A673 (cell line): ENCODE measurements around the gene BCKDHA.

Experiments used
- EZH2 ChIP-seq: fragments of 200-600 bp; sonication (generic); IDR thresholded peaks from 2 replicates; pipeline ENCODE4 v1.6.1; 2017; ENCODE audit warnings: borderline replicate concordance, low read depth, mild to moderate bottlenecking, mixed read lengths, antibody characterized with exemption, low read length; ENCODE audit not compliant: poor library complexity, severe bottlenecking
- TF ChIP-seq, protein P1 (sequence below): fragments of 300-800, 200-600 bp; sonication (generic); conservative IDR thresholded peaks from 2 replicates; pipeline ENCODE4 v1.5.1; 2017; ENCODE audit warnings: low read depth, mild to moderate bottlenecking, antibody characterized with exemption, low read length, moderate library complexity, mixed read lengths

DNA sequence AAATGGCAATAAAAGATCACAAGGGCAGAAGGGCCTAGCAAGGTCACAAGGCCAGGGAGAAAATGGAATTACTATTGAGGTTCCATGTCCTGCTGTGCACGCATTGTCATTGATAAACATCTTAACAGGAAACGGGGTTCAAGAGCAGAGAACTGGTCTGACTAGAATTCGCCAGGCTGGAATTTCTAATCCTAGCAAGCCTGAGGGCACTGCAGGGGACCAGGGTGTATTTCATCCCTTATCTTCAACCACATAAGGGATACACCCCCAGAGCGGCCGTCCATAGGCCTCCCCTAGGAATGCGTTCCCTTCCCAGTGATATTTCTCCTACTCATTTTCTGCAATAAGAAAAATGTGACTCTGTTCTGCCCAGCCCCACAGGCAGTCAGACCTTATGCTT lies 64.9 kb downstream of the BCKDHA start:
- TF ChIP-seq, protein P1, sequence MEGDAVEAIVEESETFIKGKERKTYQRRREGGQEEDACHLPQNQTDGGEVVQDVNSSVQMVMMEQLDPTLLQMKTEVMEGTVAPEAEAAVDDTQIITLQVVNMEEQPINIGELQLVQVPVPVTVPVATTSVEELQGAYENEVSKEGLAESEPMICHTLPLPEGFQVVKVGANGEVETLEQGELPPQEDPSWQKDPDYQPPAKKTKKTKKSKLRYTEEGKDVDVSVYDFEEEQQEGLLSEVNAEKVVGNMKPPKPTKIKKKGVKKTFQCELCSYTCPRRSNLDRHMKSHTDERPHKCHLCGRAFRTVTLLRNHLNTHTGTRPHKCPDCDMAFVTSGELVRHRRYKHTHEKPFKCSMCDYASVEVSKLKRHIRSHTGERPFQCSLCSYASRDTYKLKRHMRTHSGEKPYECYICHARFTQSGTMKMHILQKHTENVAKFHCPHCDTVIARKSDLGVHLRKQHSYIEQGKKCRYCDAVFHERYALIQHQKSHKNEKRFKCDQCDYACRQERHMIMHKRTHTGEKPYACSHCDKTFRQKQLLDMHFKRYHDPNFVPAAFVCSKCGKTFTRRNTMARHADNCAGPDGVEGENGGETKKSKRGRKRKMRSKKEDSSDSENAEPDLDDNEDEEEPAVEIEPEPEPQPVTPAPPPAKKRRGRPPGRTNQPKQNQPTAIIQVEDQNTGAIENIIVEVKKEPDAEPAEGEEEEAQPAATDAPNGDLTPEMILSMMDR = no peak
- no peak for TF ChIP-seq EZH2
